HG02642 (cell line): ENCODE results near the gene FTSJ3.

Experiments
- ATAC-seq: cut with Tn5 transposase; IDR thresholded peaks from one replicate; pipeline ENCODE4 v1.9.1; 2021; ENCODE audit warnings: mild to moderate bottlenecking; ENCODE audit not compliant: unreplicated experiment, poor library complexity

The FTSJ3 gene

DNA sequence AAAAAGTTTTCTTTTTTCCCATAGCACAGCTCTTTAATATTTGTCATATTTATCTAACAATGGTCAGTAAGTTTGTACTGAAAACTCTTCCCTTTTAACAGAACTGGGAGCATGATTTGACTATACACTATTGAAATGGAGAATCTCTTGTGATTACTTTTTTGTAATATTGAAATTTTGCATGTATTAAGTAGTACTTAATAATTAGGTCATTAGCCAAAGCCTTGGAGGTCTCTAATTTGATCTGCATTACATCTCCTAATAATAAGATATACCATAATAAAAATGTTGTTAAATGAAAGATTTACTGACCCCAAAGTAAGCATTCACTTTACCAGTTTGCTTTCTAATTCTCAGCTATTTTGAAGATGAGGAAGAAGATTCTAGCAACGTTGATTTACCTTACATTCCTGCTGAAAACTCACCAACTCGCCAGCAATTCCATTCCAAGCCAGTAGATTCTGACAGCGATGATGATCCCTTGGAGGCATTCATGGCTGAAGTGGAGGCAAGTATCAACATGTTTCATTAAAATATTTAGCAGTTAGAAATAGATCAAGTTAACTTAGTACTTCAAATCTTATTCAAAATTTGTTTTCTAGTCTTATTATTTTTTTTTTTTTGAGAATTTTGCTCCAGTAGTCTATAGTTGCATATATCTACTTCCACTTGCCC is 35.3 kb downstream of the FTSJ3 start:
- no peak for ATAC-seq

- no peak for ATAC-seq
Measured at GRCh38 chr17:63790057-63790456, 37.4 kb downstream of the FTSJ3 start.

- ATAC-seq: no peak
Measured at GRCh38 chr17:63786971-63787711, 40.3 kb downstream of the FTSJ3 start.

DNA sequence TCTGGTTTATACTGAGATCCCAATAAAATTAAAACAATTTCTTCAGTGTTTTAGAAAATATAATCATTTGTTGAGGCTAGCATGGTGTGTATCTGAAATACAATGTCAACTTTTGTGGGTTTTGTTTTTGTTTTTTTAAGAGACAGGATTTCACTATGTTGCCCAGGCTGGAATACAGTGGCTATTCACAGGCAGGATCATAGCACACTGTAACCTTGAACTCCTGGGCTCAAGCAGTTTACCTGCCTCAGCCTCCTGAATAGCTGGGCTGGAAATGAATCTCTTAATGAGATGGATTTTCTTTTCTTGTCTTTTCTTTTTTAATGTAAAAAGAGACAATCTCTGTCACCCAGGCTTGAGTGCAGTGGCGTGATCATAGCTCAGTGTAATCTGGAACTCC is 41.3 kb downstream of the FTSJ3 start:
- no peak for ATAC-seq

GRCh38 chr17:63785556-63785955 is 41.9 kb downstream of the FTSJ3 start:
- no peak for ATAC-seq

GRCh38 chr17:63783522-63783921 is 43.9 kb downstream of the FTSJ3 start:
- ATAC-seq: no peak

GRCh38 chr17:63780928-63781327 is 46.5 kb downstream of the FTSJ3 start:
- ATAC-seq: no peak

GRCh38 chr17:63780507-63780906 is 47.0 kb downstream of the FTSJ3 start:
- no peak for ATAC-seq

DNA sequence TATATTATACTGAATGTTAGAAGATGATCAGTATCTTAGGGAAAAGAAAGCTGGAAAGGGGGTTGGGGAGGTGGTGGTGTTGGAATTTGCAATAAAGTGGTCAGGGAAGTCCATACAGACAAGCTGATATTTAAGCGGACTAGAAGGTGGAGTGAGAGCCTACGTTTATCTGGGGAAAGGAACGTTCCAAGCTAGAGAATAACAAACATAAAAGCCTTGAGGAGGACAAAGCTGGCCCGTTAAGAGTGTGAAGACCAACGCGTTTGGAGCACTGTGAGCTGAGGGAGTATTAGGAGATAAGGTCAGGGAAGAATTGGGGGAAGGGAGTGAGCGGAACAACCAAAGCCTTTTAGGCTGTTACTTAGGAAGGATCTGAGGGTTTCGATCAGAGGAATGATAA is 52.0 kb downstream of the FTSJ3 start:
- ATAC-seq: no peak

- no peak for ATAC-seq
Measured at GRCh38 chr17:63774969-63775265, 52.5 kb downstream of the FTSJ3 start.

DNA sequence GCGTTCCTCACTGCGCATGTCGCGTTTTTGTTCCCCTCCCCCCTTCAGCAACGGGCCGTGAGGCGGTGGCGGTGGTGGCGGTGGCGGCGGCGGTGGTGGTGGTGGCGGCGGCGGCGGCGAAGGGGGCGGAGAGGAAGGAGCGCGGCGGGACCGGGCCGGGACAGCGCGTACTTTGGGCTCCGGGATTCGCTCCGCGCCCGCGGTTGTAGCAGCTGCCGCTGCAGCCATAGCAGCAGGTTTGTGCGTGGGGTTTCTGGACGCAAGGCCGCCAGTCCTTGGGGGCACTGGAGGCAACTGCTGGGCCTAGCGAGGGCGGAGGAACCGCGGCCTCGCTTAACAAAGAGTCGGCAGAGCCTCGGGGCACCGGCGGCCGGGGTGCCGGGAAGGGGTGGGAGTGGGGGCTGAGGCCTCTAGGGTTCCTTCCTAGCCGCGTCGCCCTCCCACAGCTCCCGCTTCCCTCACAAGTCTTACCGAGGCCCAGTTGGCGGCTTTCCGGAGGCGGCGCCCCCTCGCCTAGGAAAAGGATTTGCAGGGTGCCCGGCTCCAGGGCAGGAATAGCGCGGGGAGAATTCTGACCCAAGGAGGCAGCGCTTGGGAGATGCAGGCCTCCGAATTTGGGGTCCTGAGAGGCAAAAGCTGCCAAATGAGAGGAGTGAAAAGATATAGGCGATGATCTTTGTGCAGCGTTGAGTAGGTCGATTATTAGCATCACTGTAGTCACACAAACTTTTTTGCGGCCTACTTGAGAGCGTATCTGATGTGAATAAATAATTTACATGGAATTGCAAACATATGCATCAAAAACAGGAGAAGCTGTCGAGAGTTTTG is 53.1 kb downstream of the FTSJ3 start, which contains the start of gene DDX42:
Gene DDX42 (plus strand): TSS at position 30 of the 828 bp plus-strand sequence. CDS start 12,880 bp downstream, outside the sequence.
- peak; percentile 4 for ATAC-seq

- ATAC-seq: peak; percentile 86
Measured at GRCh38 chr17:63773272-63774140, 54.0 kb downstream of the FTSJ3 start, which contains the start of gene CCDC47. TSS of gene CCDC47 (minus strand) at chr17:63773597. CDS start at chr17:63766175, 7,422 bp downstream.

DNA sequence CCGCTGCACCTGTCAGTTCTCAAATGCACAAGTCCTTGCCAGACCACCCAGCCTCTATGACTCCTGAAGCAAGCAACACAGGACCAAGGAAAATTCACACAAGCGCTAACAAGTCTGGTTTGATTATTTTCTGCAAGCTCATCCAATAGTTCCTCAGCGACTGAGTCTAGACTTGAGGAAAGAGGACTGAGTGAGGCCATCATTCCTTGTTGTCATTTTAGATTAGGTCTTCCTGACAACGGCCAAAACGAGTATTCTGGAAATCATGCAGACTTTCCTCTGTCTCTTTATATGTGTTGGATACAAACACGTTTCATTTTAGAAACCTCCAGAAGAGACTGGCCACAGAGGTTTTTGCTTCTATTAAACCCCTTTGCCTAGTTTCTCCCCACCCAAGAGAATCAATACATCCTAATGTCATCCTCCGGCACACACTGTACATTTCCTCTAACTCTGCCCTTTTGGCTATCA is 54.6 kb downstream of the FTSJ3 start:
- no peak for ATAC-seq
